Measurements from ENCODE around the gene NR2F2. TPM values are rescaled to one million over a fixed set of nuclear protein-coding genes. Genes with fewer than 3 reads are reported as not detected.
"Not testable (repeated sequence)": the region's sequence is repeated elsewhere in the genome, so short reads cannot be mapped to it uniquely, and the experiment has no call there.

The NR2F2 gene
- polyA plus RNA-seq, 1 of the 3 experiments (the other 2 are of a cell fraction): 3.9 TPM

DNA sequence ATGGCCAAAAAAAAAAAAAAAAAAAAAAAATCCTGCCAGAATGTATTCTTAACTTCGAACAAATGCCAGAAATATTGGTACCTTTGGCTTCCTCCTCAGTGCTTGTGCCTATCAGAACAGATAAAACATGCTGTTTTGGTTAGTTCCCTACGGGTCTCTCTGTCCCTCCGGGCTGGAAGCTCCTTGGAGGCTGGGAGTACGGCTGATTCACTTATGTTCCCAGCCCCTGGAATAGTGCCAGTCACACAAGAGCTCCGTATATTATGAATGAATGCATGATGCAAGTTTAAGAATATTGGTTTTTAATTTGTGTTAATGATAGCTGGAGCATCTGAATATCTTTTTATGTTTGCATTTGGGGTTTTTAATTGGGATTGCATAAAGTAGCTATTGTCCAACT lies 44.0 kb downstream of the NR2F2 start:
- Histone ChIP-seq H3K79me2 (ENCODE audit: insufficient read depth) (no peaks in the 10 kb centered on the region), H3K9me2 (no peaks in the 10 kb centered on the region), H3F3A (replicated peaks; ENCODE audit: insufficient read depth) (no peaks in the 10 kb centered on the region), H4K20me1 (ENCODE audit: insufficient read depth) (no peaks in the 10 kb centered on the region), H3K27me3 (ENCODE audit: insufficient read depth) (peaks cover 27% of the 10 kb centered on the region; the same call in 1 of the 2 replicates), H3K4me3 (ENCODE audit: low read depth in 2 of 2, low read length in 1 of 2) (no peak overlapping the region), H3K27ac (ENCODE audit: low read depth in 2 of 2, low read length in 1 of 2) (no peak overlapping the region), H3K36me3 (replicated peaks in 1 of 2; ENCODE audit: control insufficient read depth in 1 of 2, insufficient read depth in 2 of 2, low read length in 1 of 2) (no peaks in the 10 kb centered on the region), H3K4me1 (ENCODE audit: control insufficient read depth in 1 of 2, insufficient read depth in 2 of 2, low read depth in 1 of 2, low read length in 1 of 2) (no peaks in the 10 kb centered on the region), H2AFZ (ENCODE audit: low read depth) (no peak overlapping the region), H3K4me2 (no peak overlapping the region), H3K9ac (no peak overlapping the region), H3K9me3 (no peaks in the 10 kb centered on the region)
- CTCF ChIA-PET: interaction anchor here (1.1 kb wide), 1 partner anchor 17 kb away, joined by 5 read pairs; no protein-coding TSS in a partner anchor
- under 1% methylated on average over 5 of the region's 5 CpGs for WGBS (ENCODE audit: low lambda C conversion rate)
- no peak for TF ChIP-seq RAD21 (IDR thresholded peaks at IDR 0.05; ENCODE audit: low read length)
- TF ChIP-seq TCF12 (IDR thresholded peaks at IDR 0.05): no peak
- no peak for TF ChIP-seq EZH2phosphoT487 (IDR thresholded peaks at IDR 0.05; ENCODE audit: borderline replicate concordance, low read depth)
- TF ChIP-seq MEF2A (IDR thresholded peaks at IDR 0.05; ENCODE audit: borderline replicate concordance, low read depth): no peak
- no peak for TF ChIP-seq POLR2AphosphoS5 (IDR thresholded peaks at IDR 0.05; ENCODE audit: low read depth, low read length)
- TF ChIP-seq GATA2 (CRISPR knock-in tag; IDR thresholded peaks at IDR 0.05): no peak
- DNase-seq: no peak
- POLR2A ChIA-PET: no interaction called here

DNA sequence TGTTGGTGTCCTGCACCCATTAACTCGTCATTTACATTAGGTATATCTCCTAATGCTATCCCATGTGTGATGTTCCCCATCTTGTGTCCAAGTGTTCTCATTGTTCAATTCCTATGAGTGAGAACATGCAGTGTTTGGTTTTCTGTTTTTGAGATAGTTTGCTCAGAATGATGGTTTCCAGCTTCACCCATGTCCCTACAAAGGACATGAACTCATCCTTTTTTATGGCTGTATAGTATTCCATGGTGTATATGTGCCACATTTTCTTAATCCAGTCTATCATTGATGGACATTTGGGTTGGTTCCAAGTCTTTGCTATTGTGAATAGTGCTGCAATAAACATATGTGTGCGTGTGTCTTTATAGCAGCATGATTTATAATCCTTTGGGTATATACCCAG lies 49.1 kb downstream of the NR2F2 start:
- H3K9me2 ChIP-seq; H4K20me1 ChIP-seq (ENCODE audit: insufficient read depth); CTCF ChIA-PET; H3K27me3 ChIP-seq (ENCODE audit: insufficient read depth); DNase-seq; H3K36me3 ChIP-seq (replicated peaks in 1 of 2; ENCODE audit: control insufficient read depth in 1 of 2, insufficient read depth in 2 of 2, low read length in 1 of 2); H3K79me2 ChIP-seq (ENCODE audit: insufficient read depth); H3K9me3 ChIP-seq; H3K27ac ChIP-seq (ENCODE audit: low read depth in 2 of 2, low read length in 1 of 2); H3F3A ChIP-seq (replicated peaks; ENCODE audit: insufficient read depth); H3K9ac ChIP-seq; H3K4me3 ChIP-seq (ENCODE audit: low read depth in 2 of 2, low read length in 1 of 2); H3K4me2 ChIP-seq; H2AFZ ChIP-seq (ENCODE audit: low read depth); H3K4me1 ChIP-seq (ENCODE audit: control insufficient read depth in 1 of 2, insufficient read depth in 2 of 2, low read depth in 1 of 2, low read length in 1 of 2); POLR2A ChIA-PET: not testable (repeated sequence)
- 0% methylated on average over 1 of the region's 2 CpGs for WGBS (ENCODE audit: low lambda C conversion rate)

DNA sequence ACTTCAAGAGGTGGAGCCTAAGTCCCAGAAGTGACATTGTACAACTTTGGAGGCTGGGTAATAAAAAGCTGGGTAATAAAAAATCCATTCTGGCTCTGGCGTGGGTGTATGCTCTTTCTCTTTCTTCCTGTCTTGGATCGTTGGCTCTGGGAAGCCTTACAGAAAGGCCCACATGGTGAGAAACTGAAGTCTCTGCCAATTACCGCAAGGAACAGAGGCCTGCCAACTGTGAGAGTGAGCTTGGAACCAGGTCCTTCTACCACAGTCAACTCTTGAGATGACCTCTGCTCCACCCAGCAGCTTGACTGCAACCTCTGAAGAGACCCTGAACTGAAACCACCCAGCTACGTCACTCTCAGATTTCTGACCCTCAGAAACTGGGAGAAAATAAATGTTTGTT lies 51.0 kb downstream of the NR2F2 start:
- Histone ChIP-seq H3K9me2 (no peaks in the 10 kb centered on the region), H3F3A (replicated peaks; ENCODE audit: insufficient read depth) (no peaks in the 10 kb centered on the region), H3K4me2 (no peak overlapping the region), H2AFZ (ENCODE audit: low read depth) (no peak overlapping the region), H3K4me3 (ENCODE audit: low read depth in 2 of 2, low read length in 1 of 2) (no peak overlapping the region), H3K27ac (ENCODE audit: low read depth in 2 of 2, low read length in 1 of 2) (no peak overlapping the region), H3K9me3 (no peaks in the 10 kb centered on the region), H4K20me1 (ENCODE audit: insufficient read depth) (no peaks in the 10 kb centered on the region), H3K36me3 (replicated peaks in 1 of 2; ENCODE audit: control insufficient read depth in 1 of 2, insufficient read depth in 2 of 2, low read length in 1 of 2) (no peaks in the 10 kb centered on the region), H3K4me1 (ENCODE audit: control insufficient read depth in 1 of 2, insufficient read depth in 2 of 2, low read depth in 1 of 2, low read length in 1 of 2) (no peaks in the 10 kb centered on the region), H3K9ac (no peak overlapping the region), H3K27me3 (ENCODE audit: insufficient read depth) (no peaks in the 10 kb centered on the region), H3K79me2 (ENCODE audit: insufficient read depth) (no peaks in the 10 kb centered on the region)
- CTCF ChIA-PET: no interaction called here
- DNase-seq: no peak
- POLR2A ChIA-PET: no interaction called here
- TF ChIP-seq POLR2AphosphoS5 (IDR thresholded peaks at IDR 0.05; ENCODE audit: low read depth, low read length): no peak
- TF ChIP-seq RCOR1 (IDR thresholded peaks at IDR 0.05; ENCODE audit: low read length): no peak
- TF ChIP-seq NRF1 (IDR thresholded peaks at IDR 0.05; ENCODE audit: low read depth, low read length): no peak
- TF ChIP-seq, protein P1, sequence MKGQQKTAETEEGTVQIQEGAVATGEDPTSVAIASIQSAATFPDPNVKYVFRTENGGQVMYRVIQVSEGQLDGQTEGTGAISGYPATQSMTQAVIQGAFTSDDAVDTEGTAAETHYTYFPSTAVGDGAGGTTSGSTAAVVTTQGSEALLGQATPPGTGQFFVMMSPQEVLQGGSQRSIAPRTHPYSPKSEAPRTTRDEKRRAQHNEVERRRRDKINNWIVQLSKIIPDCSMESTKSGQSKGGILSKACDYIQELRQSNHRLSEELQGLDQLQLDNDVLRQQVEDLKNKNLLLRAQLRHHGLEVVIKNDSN (IDR thresholded peaks at IDR 0.05; ENCODE audit: borderline replicate concordance, low read depth): no peak
- no peak for TF ChIP-seq EZH2phosphoT487 (IDR thresholded peaks at IDR 0.05; ENCODE audit: borderline replicate concordance, low read depth)
- TF ChIP-seq FOXM1 (IDR thresholded peaks at IDR 0.05; ENCODE audit: low read depth): no peak
- TF ChIP-seq FOSL2 (IDR thresholded peaks at IDR 0.05; ENCODE audit: borderline replicate concordance, low read depth): no peak
- no peak for TF ChIP-seq JUND (IDR thresholded peaks at IDR 0.05)
- 8% methylated on average over 3 of the region's 4 CpGs for WGBS (ENCODE audit: low lambda C conversion rate)
